GM23338 (cell line): Measurements from ENCODE around the gene FARP1.

Experiments
- EZH2 ChIP-seq: fragments of 200-600 bp; sonication (generic); IDR thresholded peaks from one replicate; pipeline ENCODE4 v1.8.0; 2017; ENCODE audit warnings: antibody characterized with exemption, mild to moderate bottlenecking, low read depth; ENCODE audit not compliant: unreplicated experiment
- TF ChIP-seq, protein P1 (sequence below), 2 experiments: fragments of 200-600 bp in 1 of 2; sonication (generic) in 1 of 2; conservative IDR thresholded peaks; 2 replicates each; pipeline versions ENCODE4 v1.5.1 to v1.6.1; 2016 to 2017; ENCODE audit warnings: antibody characterized with exemption in 2 of 2, low read depth in 2 of 2, mild to moderate bottlenecking in 2 of 2, moderate library complexity in 1 of 2

DNA sequence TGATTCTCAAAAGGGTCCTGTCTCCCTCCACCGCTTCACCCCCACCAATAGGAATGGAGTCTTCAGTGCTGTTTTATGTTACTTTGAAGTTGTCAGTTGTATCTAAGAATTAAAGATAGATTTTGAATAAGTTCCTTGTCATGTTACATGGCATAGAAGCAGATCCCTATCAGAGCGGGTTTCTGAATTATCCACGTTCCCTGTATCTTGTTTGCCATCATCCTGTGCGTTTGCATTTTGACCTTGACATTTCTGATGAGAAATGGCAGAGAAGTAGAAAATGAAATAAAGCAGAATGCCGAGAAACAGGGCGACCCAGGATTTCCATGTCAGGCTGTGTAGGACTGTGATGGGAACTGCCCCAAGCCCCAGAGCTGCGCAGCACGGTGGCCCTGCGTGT is 154.9 kb downstream of the FARP1 start:
- TF ChIP-seq EZH2: no peak
- TF ChIP-seq, protein P1, sequence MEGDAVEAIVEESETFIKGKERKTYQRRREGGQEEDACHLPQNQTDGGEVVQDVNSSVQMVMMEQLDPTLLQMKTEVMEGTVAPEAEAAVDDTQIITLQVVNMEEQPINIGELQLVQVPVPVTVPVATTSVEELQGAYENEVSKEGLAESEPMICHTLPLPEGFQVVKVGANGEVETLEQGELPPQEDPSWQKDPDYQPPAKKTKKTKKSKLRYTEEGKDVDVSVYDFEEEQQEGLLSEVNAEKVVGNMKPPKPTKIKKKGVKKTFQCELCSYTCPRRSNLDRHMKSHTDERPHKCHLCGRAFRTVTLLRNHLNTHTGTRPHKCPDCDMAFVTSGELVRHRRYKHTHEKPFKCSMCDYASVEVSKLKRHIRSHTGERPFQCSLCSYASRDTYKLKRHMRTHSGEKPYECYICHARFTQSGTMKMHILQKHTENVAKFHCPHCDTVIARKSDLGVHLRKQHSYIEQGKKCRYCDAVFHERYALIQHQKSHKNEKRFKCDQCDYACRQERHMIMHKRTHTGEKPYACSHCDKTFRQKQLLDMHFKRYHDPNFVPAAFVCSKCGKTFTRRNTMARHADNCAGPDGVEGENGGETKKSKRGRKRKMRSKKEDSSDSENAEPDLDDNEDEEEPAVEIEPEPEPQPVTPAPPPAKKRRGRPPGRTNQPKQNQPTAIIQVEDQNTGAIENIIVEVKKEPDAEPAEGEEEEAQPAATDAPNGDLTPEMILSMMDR (conservative IDR thresholded peaks at IDR 0.05; ENCODE audit: low read depth in 2 of 2): no peak
